Naive thymus-derived CD4-positive, alpha-beta T cell (primary cell): ENCODE data around the gene LRRC45. TPM values are rescaled to one million over a fixed set of nuclear protein-coding genes. Genes with fewer than 3 reads are reported as not detected.

ENCODE experiments used
- ATAC-seq: fragments of 150-1000 bp; cut with Tn5 transposase; 2 replicates; pipeline ENCODE4 v1.10.0; 2021; ENCODE audit warnings: mild to moderate bottlenecking, moderate library complexity
- CTCF ChIA-PET: fragments of 350-600 bp; sonication (Branson Sonifier 250); formaldehyde crosslinking; loops from one replicate; lab custom pipeline; 2021; ENCODE audit warnings: antibody characterized with exemption; lab: Charles Lee
- POLR2A ChIA-PET: fragments of 350-600 bp; sonication (Branson Sonifier 250); formaldehyde crosslinking; loops from one replicate; lab custom pipeline; 2021; ENCODE audit warnings: antibody characterized with exemption, inconsistent platforms; lab: Charles Lee
- DNase-seq, 9 donors: peaks; one replicate each; pipeline versions ENCODE4 v3.0.0 to v3.0.0-alpha.2; 2020 to 2022; ENCODE audit warnings: mixed read lengths in 1 of 9
- H3K27ac ChIP-seq: one replicate; pipeline ENCODE4 v1.7.0; 2013; ENCODE audit warnings: mild to moderate bottlenecking, low read depth, low read length, moderate library complexity
- H3K27me3 ChIP-seq, 2 donors: one replicate each; pipeline ENCODE4 v1.7.0; 2013; ENCODE audit warnings: low read length in 2 of 2, mild to moderate bottlenecking in 2 of 2, moderate library complexity in 2 of 2; ENCODE audit not compliant: control insufficient read depth in 2 of 2, insufficient read depth in 2 of 2
- H3K36me3 ChIP-seq, 3 experiments: 1 replicate in 2 of 3; 2 replicates in 1 of 3; pipeline ENCODE4 v1.7.0; 2013; ENCODE audit warnings: low read length in 3 of 3, mild to moderate bottlenecking in 3 of 3, moderate library complexity in 1 of 3; ENCODE audit not compliant: insufficient read depth in 3 of 3, control insufficient read depth in 2 of 3
- H3K4me1 ChIP-seq, 2 donors: one replicate each; pipeline ENCODE4 v1.7.0; 2013; ENCODE audit warnings: low read length in 2 of 2, mild to moderate bottlenecking in 2 of 2, moderate library complexity in 1 of 2; ENCODE audit not compliant: control insufficient read depth in 2 of 2, insufficient read depth in 2 of 2
- H3K4me3 ChIP-seq: 2 replicates; pipeline ENCODE4 v1.7.0; 2013; ENCODE audit warnings: mild to moderate bottlenecking, low read length
- H3K9me3 ChIP-seq, 3 experiments: 1 replicate in 2 of 3; 2 replicates in 1 of 3; pipeline ENCODE4 v1.7.0; 2013; ENCODE audit warnings: low read length in 3 of 3; ENCODE audit not compliant: control insufficient read depth in 2 of 3
- H3K27ac Mint-ChIP-seq, 9 donors: one replicate each; pipeline ENCODE4 v1.8.0; 2020 to 2022; ENCODE audit warnings: mixed read lengths in 9 of 9, mild to moderate bottlenecking in 8 of 9, moderate library complexity in 5 of 9, inconsistent platforms in 2 of 9
- H3K27me3 Mint-ChIP-seq, 5 donors: one replicate each; pipeline ENCODE4 v1.8.0; 2021 to 2022; ENCODE audit warnings: mixed read lengths in 5 of 5, mild to moderate bottlenecking in 1 of 5
- H3K36me3 Mint-ChIP-seq, 5 donors: one replicate each; pipeline ENCODE4 v1.8.0; 2020 to 2022; ENCODE audit warnings: mixed read lengths in 5 of 5, mild to moderate bottlenecking in 3 of 5, inconsistent platforms in 1 of 5
- H3K4me1 Mint-ChIP-seq, 7 donors: one replicate each; pipeline ENCODE4 v1.8.0; 2020 to 2022; ENCODE audit warnings: mixed read lengths in 7 of 7, mild to moderate bottlenecking in 3 of 7, inconsistent platforms in 1 of 7
- H3K4me3 Mint-ChIP-seq, 10 donors: one replicate each; pipeline ENCODE4 v1.8.0; 2020 to 2022; ENCODE audit warnings: mild to moderate bottlenecking in 10 of 10, mixed read lengths in 10 of 10, moderate library complexity in 6 of 10, inconsistent platforms in 2 of 10
- H3K9me3 Mint-ChIP-seq, 11 donors: one replicate each; pipeline ENCODE4 v1.8.0; 2020 to 2022; ENCODE audit warnings: mixed read lengths in 11 of 11, mild to moderate bottlenecking in 4 of 11, inconsistent platforms in 1 of 11, moderate library complexity in 1 of 11
- intact Hi-C, 2 donors: fragments of 100-400 bp; cut with micrococcal nuclease; formaldehyde crosslinking; loops; one replicate each; pipeline ENCODE4 v1.15.1; 2023
- polyA plus RNA-seq, 2 donors: library from polyadenylated mRNA; unstranded; fragments of 300-500 nt; fragmentation: Illumina TruSeq; gene quantifications; one replicate each; pipeline ENCODE4 v1.2.3, GENCODE V29; 2021
- total RNA-seq, 6 experiments: library from RNA in 5 of 6; stranded (reverse) in 5 of 6; gene quantifications; 1 replicate in 5 of 6; 2 replicates in 1 of 6; pipeline ENCODE4 v1.2.3 and lab custom pipeline; 2021 to 2026

Gene LRRC45
- total and polyA plus RNA-seq, 7 experiments from 2014 or later = 4.1 to 39.1 (median 12.0) TPM

DNA sequence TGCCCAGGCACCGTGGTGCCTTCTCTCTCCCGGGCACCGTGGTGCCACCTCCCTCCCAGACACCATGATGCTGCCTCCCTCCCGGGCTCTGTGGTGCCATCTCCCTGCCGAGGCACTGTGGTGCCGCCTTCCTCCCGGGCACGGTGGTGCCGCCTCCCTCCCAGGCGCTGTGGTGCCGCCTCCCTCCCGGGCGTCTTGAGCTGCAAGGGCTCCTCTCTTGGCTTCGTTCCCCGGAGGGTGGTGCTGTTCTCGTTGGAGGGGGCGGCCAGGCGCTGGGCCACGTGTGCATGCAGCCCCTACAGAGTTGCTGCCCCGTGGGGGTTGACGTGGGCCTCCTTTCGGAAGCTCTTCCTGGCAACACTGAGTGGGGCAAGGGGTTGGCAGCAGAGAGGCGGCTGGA lies 8.7 kb upstream of the LRRC45 start:
- no peaks in the 10 kb centered on the region for H3K9me3 ChIP-seq
- H3K27ac ChIP-seq = no peak overlapping the region
- H3K4me3 ChIP-seq = no peak overlapping the region
- H3K27me3 ChIP-seq = no peaks in the 10 kb centered on the region
- no peaks in the 10 kb centered on the region for H3K27me3 Mint-ChIP-seq
- POLR2A ChIA-PET = no interaction called here
- no peak overlapping the region for H3K4me3 Mint-ChIP-seq
- H3K4me1 ChIP-seq = no peaks in the 10 kb centered on the region
- H3K36me3 Mint-ChIP-seq = no peaks in the 10 kb centered on the region
- H3K4me1 Mint-ChIP-seq = peaks cover 0 to 2% (median 0%) of the 10 kb centered on the region in 7 donors
- intact Hi-C loops = no loop called here
- ATAC-seq (no peak), DNase-seq (no peak)
- no peak overlapping the region for H3K27ac Mint-ChIP-seq
- no peaks in the 10 kb centered on the region for H3K9me3 Mint-ChIP-seq
- CTCF ChIA-PET = interaction anchor here (2.4 kb wide), 1 partner anchor 55 kb away, joined by 14 read pairs; no protein-coding TSS in a partner anchor
- peaks cover 0 to 31% (median 0%) of the 10 kb centered on the region in 3 experiments for H3K36me3 ChIP-seq

DNA sequence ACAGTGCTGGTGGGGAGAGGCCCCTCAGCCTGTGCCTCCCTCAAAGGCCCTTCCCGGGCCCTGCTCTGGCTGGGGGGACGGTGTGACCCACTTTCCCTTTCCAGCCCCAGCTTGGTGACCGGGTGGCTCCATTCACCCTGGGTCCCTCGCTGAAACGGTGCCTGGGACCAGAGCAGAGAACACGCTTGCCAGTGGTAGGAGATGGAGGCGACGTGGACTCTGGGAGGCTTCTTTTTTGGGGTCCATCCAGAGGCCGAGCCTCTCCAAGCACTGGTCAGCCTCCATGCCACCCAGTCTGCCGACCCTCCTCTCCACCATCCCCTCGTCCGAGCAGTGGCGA lies 8.2 kb upstream of the LRRC45 start:
- Mint-ChIP-seq H3K9me3 (no peaks in the 10 kb centered on the region), H3K4me3 (no peak overlapping the region), H3K27ac (no peak overlapping the region), H3K27me3 (no peaks in the 10 kb centered on the region), H3K36me3 (no peaks in the 10 kb centered on the region), H3K4me1 (peaks cover 0 to 3% (median 0%) of the 10 kb centered on the region in 7 donors)
- Histone ChIP-seq H3K36me3 (peaks cover 0 to 31% (median 0%) of the 10 kb centered on the region in 3 experiments), H3K27me3 (no peaks in the 10 kb centered on the region), H3K4me1 (no peaks in the 10 kb centered on the region), H3K27ac (no peak overlapping the region), H3K4me3 (no peak overlapping the region), H3K9me3 (no peaks in the 10 kb centered on the region)
- intact Hi-C loops = no loop called here
- no peak for ATAC-seq
- no peak for DNase-seq
- CTCF ChIA-PET = interaction anchor here (2.4 kb wide), 1 partner anchor 55 kb away, joined by 14 read pairs; no protein-coding TSS in a partner anchor
- POLR2A ChIA-PET = no interaction called here

- DNase-seq (no peak), ATAC-seq (no peak)
- H3K27me3 ChIP-seq = no peaks in the 10 kb centered on the region
- Mint-ChIP-seq H3K9me3 (no peaks in the 10 kb centered on the region), H3K4me1 (peaks cover 0 to 7% (median 1%) of the 10 kb centered on the region in 7 donors), H3K4me3 (no peak overlapping the region), H3K27ac (no peak overlapping the region), H3K36me3 (no peaks in the 10 kb centered on the region), H3K27me3 (no peaks in the 10 kb centered on the region)
- intact Hi-C loops = no loop called here
- CTCF ChIA-PET = interaction anchor here (2.4 kb wide), 1 partner anchor 56 kb away, joined by 14 read pairs; no protein-coding TSS in a partner anchor
- H3K9me3 ChIP-seq = no peaks in the 10 kb centered on the region
- H3K36me3 ChIP-seq = peaks cover 0 to 31% (median 0%) of the 10 kb centered on the region in 3 experiments
- H3K4me1 ChIP-seq = peaks cover 0 to 5% of the 10 kb centered on the region in 2 donors
- no peak overlapping the region for H3K4me3 ChIP-seq
- H3K27ac ChIP-seq = no peak overlapping the region
- POLR2A ChIA-PET = interaction anchor here (1.0 kb wide), 1 partner anchor 39 kb away, joined by 3 read pairs; no protein-coding TSS in a partner anchor
Observed at GRCh38 chr17:82015311-82015971, 7.7 kb upstream of the LRRC45 start.

- ChIA-PET CTCF (interaction anchor here (2.4 kb wide), 1 partner anchor 57 kb away, joined by 14 read pairs; no protein-coding TSS in a partner anchor), POLR2A (interaction anchor here (1.0 kb wide), 1 partner anchor 39 kb away, joined by 3 read pairs; no protein-coding TSS in a partner anchor)
- no peak for ATAC-seq
- Mint-ChIP-seq H3K4me1 (peaks cover 0 to 11% (median 7%) of the 10 kb centered on the region in 7 donors), H3K27me3 (no peaks in the 10 kb centered on the region), H3K4me3 (no peak overlapping the region), H3K36me3 (no peaks in the 10 kb centered on the region), H3K9me3 (no peaks in the 10 kb centered on the region), H3K27ac (no peak overlapping the region)
- Histone ChIP-seq H3K9me3 (no peaks in the 10 kb centered on the region), H3K36me3 (peaks cover 0 to 31% (median 0%) of the 10 kb centered on the region in 3 experiments), H3K4me1 (peaks cover under 1 to 13% of the 10 kb centered on the region in 2 donors), H3K27me3 (no peaks in the 10 kb centered on the region), H3K4me3 (no peak overlapping the region), H3K27ac (no peak overlapping the region)
- DNase-seq = no peak
- intact Hi-C loops = no loop called here
Observed at GRCh38 chr17:82016061-82016874, 6.8 kb upstream of the LRRC45 start.

DNA sequence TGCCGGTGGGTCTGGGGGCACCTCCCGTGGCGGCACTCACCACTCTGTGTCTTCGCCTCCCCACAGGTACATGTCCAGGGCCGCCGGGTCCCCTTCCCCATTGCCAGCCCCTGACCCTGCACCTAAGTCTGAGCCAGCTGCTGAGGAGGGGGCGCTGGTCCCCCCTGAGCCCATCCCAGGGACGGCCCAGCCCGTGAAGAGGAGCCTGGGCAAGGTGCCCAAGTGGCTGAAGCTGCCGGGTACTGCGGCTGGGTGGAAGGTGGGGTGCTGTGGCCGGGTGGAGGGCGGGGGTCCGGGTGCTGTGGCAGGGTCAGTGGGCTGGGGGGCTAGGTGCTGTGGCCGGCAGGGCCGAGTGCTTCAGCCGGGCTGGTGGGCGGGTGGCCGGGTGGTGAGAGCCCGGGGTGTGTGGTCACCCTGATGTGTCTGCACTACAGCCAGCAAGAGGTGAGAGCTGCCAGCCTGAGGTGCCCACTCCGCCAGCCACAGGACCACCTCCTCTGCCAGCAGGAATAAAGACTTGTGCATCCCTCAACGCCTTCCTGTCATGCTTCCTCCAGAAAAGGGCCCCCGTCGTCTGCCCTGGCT lies 6.1 kb upstream of the LRRC45 start:
- Mint-ChIP-seq H3K27ac (no peak overlapping the region), H3K9me3 (no peaks in the 10 kb centered on the region), H3K27me3 (no peaks in the 10 kb centered on the region), H3K4me1 (peaks cover 0 to 18% (median 14%) of the 10 kb centered on the region in 7 donors), H3K4me3 (no peak overlapping the region), H3K36me3 (no peaks in the 10 kb centered on the region)
- ATAC-seq (no peak), DNase-seq (no peak)
- H3K27ac ChIP-seq = no peak overlapping the region
- peaks cover 0 to 24% (median 0%) of the 10 kb centered on the region in 3 experiments for H3K36me3 ChIP-seq
- ChIA-PET POLR2A (no interaction called here), CTCF (interaction anchor here (0.9 to 2.4 kb wide), 2 partner anchors 57 to 58 kb away, joined by 3 to 14 read pairs; no protein-coding TSS in a partner anchor)
- peaks cover 8 to 20% of the 10 kb centered on the region in 2 donors for H3K4me1 ChIP-seq
- no peaks in the 10 kb centered on the region for H3K9me3 ChIP-seq
- H3K4me3 ChIP-seq = no peak overlapping the region
- intact Hi-C loops = no loop called here
- no peaks in the 10 kb centered on the region for H3K27me3 ChIP-seq

- H3K4me1 ChIP-seq = peaks cover 9 to 23% of the 10 kb centered on the region in 2 donors
- ATAC-seq (no peak), DNase-seq (no peak)
- H3K27me3 ChIP-seq = no peaks in the 10 kb centered on the region
- Mint-ChIP-seq H3K9me3 (no peaks in the 10 kb centered on the region), H3K27me3 (no peaks in the 10 kb centered on the region), H3K36me3 (no peaks in the 10 kb centered on the region), H3K4me1 (peaks cover 0 to 20% (median 15%) of the 10 kb centered on the region in 7 donors), H3K4me3 (no peak overlapping the region), H3K27ac (no peak overlapping the region)
- H3K36me3 ChIP-seq = peaks cover 0 to 25% (median 0%) of the 10 kb centered on the region in 3 experiments
- POLR2A ChIA-PET = no interaction called here
- intact Hi-C loops = no loop called here
- H3K4me3 ChIP-seq = no peak overlapping the region
- H3K9me3 ChIP-seq = no peaks in the 10 kb centered on the region
- CTCF ChIA-PET = interaction anchor here (0.9 to 1.0 kb wide), 2 partner anchors 58 to 64 kb away, joined by 3 read pairs; no protein-coding TSS in a partner anchor
- no peak overlapping the region for H3K27ac ChIP-seq
Observed at GRCh38 chr17:82017612-82018151, 5.4 kb upstream of the LRRC45 start.
